Panc1 (cell line): ENCODE data around the gene DDX24. TPM values are rescaled to one million over a fixed set of nuclear protein-coding genes. Genes with fewer than 3 reads are reported as not detected.

ENCODE experiments used
- ATAC-seq: fragments of 200-7000 bp; cut with Tn5 transposase; 2 replicates; pipeline ENCODE4 v1.9.1; 2020; ENCODE audit warnings: mild to moderate bottlenecking, moderate library complexity
- BruUV-seq: library from RNA; stranded (reverse); fragments of 400-500 nt; replicated peaks from 2 replicates; lab custom pipeline; 2021; lab: Mats Ljungman, UMichigan
- CTCF ChIA-PET: fragments of 300-600 bp; sonication (Branson Sonifier 250); formaldehyde crosslinking; loops from one replicate; lab custom pipeline; 2022; ENCODE audit warnings: antibody characterized with exemption; lab: Charles Lee
- POLR2A ChIA-PET: fragments of 300-600 bp; sonication (Branson Sonifier 250); formaldehyde crosslinking; loops from one replicate; lab custom pipeline; 2022; ENCODE audit warnings: antibody characterized with exemption; lab: Charles Lee
- DNase-seq: peaks from one replicate; pipeline ENCODE4 v3.0.0-alpha.2; 2010; ENCODE audit warnings: low read depth, low spot score
- H3K27ac ChIP-seq: 2 replicates; pipeline ENCODE4 v1.5.1; 2011; ENCODE audit warnings: mild to moderate bottlenecking, low read length, inconsistent platforms
- H3K27me3 ChIP-seq: fragments of 200-500 bp; sonication (Bioruptor generic); 2 replicates; pipeline ENCODE4 v1.6.0; 2014; ENCODE audit warnings: low read length, inconsistent platforms; ENCODE audit not compliant: control insufficient read depth, insufficient read depth
- H3K36me3 ChIP-seq: fragments of 200-500 bp; sonication (Bioruptor generic); 2 replicates; pipeline ENCODE4 v1.5.1; 2014; ENCODE audit warnings: inconsistent platforms, mild to moderate bottlenecking, low read length, moderate library complexity; ENCODE audit not compliant: control insufficient read depth, insufficient read depth
- H3K4me1 ChIP-seq: 2 replicates; pipeline ENCODE4 v1.5.1; 2011; ENCODE audit warnings: inconsistent platforms, mild to moderate bottlenecking, low read length, moderate library complexity; ENCODE audit not compliant: control insufficient read depth, insufficient read depth
- H3K4me3 ChIP-seq, 2 experiments: 2 replicates each; pipeline ENCODE4 v1.5.1; 2011 to 2012; ENCODE audit warnings: low read depth in 2 of 2, low read length in 2 of 2, mild to moderate bottlenecking in 2 of 2, inconsistent platforms in 1 of 2, moderate library complexity in 1 of 2
- H3K9me3 ChIP-seq: fragments of 200-500 bp; sonication (Bioruptor generic); 2 replicates; pipeline ENCODE4 v1.5.1; 2014; ENCODE audit warnings: low read depth, mild to moderate bottlenecking, inconsistent platforms, low read length, moderate library complexity; ENCODE audit not compliant: control insufficient read depth, insufficient read depth
- CTCF ChIP-seq: fragments of 450-650 bp; IDR thresholded peaks from 2 replicates; pipeline ENCODE4 v1.5.1; 2017; ENCODE audit warnings: mild to moderate bottlenecking
- POLR2AphosphoS5 ChIP-seq: IDR thresholded peaks from 2 replicates; pipeline ENCODE4 v1.6.1; 2012; ENCODE audit warnings: mild to moderate bottlenecking, low read depth, low read length, moderate library complexity
- REST ChIP-seq, 2 experiments: IDR thresholded peaks; 2 replicates each; pipeline ENCODE4 v1.6.1; 2011 to 2012; ENCODE audit warnings: low read depth in 2 of 2, control low read depth in 1 of 2, low read length in 1 of 2, mild to moderate bottlenecking in 1 of 2, moderate library complexity in 1 of 2; ENCODE audit not compliant: insufficient read depth in 1 of 2
- SIN3A ChIP-seq: IDR thresholded peaks from 2 replicates; pipeline ENCODE4 v1.6.1; 2012; ENCODE audit warnings: low read depth, mild to moderate bottlenecking, low read length, moderate library complexity, borderline replicate concordance; ENCODE audit not compliant: insufficient read depth
- TCF7L2 ChIP-seq: IDR thresholded peaks from 2 replicates; pipeline ENCODE4 v1.6.1; 2011; ENCODE audit warnings: mild to moderate bottlenecking, low read depth, low read length, inconsistent platforms
- in situ Hi-C: cut with HindIII; loops from 2 replicates; pipeline ENCODE4 v1.10.0; 2016; ENCODE audit warnings: low sequenced_read_pairs, low pct_unique_long_range_greater_than_20kb
- intact Hi-C: fragments of 100-400 bp; cut with micrococcal nuclease; formaldehyde crosslinking; loops from one replicate; pipeline ENCODE4 v1.10.0; 2022; ENCODE audit not compliant: unreplicated experiment
- total RNA-seq: library from RNA; stranded (reverse); gene quantifications from one replicate; pipeline ENCODE4 v1.2.1, GENCODE V29; 2021; ENCODE audit not compliant: unreplicated experiment

Gene DDX24
- total RNA-seq, 1 experiment from 2014 or later = 103 TPM

GRCh38 chr14:94051115-94051514, 29.9 kb downstream of the DDX24 start:
- Histone ChIP-seq H3K27me3 (no peaks in the 10 kb centered on the region), H3K4me3 (no peak overlapping the region), H3K4me1 (no peaks in the 10 kb centered on the region), H3K9me3 (no peaks in the 10 kb centered on the region), H3K36me3 (peaks cover 4% of the 10 kb centered on the region; the same call in 1 of the 2 replicates), H3K27ac (no peak overlapping the region)
- intact Hi-C loops = loop anchor here (5.0 kb wide), 1 partner anchor 86 kb away; no protein-coding TSS in a partner anchor
- POLR2A ChIA-PET = no interaction called here
- TF ChIP-seq CTCF (no peak; the same call in 1 of the 2 replicates), TCF7L2 (no peak), SIN3A (no peak), REST (IDR thresholded peaks at IDR 0.05; ENCODE audit: insufficient read depth in 1 of 2, low read depth in 2 of 2, low read length in 1 of 2) (no peak), POLR2AphosphoS5 (no peak)
- CTCF ChIA-PET = interaction anchor here (0.9 kb wide), 1 partner anchor 81 kb away, joined by 3 read pairs; no protein-coding TSS in a partner anchor
- BruUV-seq = no TSS peak
- DNase-seq = no peak
- in situ Hi-C loops = no loop called here
- no peak for ATAC-seq

GRCh38 chr14:94050231-94050880, 30.6 kb downstream of the DDX24 start:
- Histone ChIP-seq H3K4me3 (no peak overlapping the region), H3K36me3 (no peaks in the 10 kb centered on the region; the same call in 1 of the 2 replicates), H3K27ac (no peak overlapping the region), H3K4me1 (no peaks in the 10 kb centered on the region), H3K27me3 (no peaks in the 10 kb centered on the region), H3K9me3 (no peaks in the 10 kb centered on the region)
- intact Hi-C loops (loop anchor here (5.0 kb wide), 1 partner anchor 87 kb away; no protein-coding TSS in a partner anchor), in situ Hi-C loops (no loop called here)
- ATAC-seq (peak; percentile 10; the same call in 1 of the 2 replicates), DNase-seq (no peak)
- no TSS peak for BruUV-seq
- TF ChIP-seq SIN3A = no peak
- TF ChIP-seq CTCF = no peak
- TF ChIP-seq POLR2AphosphoS5 = no peak
- TF ChIP-seq TCF7L2 = no peak
- no peak for TF ChIP-seq REST (IDR thresholded peaks at IDR 0.05; ENCODE audit: insufficient read depth in 1 of 2, low read depth in 2 of 2, low read length in 1 of 2)
- CTCF ChIA-PET = no interaction called here
- POLR2A ChIA-PET = interaction anchor here (0.6 kb wide), 1 partner anchor 31 kb away, joined by 3 read pairs; the partner anchor contains the start of gene IFI27L1
